ENCODE measurements around the gene HTATIP2. TPM values are rescaled to one million over a fixed set of nuclear protein-coding genes. Genes with fewer than 3 reads are reported as not detected.

HTATIP2 gene
- polyA plus RNA-seq (0.46 TPM in 1 of 2 replicates, not detected in the other), polyA minus RNA-seq (not detected in 2 replicates)

DNA sequence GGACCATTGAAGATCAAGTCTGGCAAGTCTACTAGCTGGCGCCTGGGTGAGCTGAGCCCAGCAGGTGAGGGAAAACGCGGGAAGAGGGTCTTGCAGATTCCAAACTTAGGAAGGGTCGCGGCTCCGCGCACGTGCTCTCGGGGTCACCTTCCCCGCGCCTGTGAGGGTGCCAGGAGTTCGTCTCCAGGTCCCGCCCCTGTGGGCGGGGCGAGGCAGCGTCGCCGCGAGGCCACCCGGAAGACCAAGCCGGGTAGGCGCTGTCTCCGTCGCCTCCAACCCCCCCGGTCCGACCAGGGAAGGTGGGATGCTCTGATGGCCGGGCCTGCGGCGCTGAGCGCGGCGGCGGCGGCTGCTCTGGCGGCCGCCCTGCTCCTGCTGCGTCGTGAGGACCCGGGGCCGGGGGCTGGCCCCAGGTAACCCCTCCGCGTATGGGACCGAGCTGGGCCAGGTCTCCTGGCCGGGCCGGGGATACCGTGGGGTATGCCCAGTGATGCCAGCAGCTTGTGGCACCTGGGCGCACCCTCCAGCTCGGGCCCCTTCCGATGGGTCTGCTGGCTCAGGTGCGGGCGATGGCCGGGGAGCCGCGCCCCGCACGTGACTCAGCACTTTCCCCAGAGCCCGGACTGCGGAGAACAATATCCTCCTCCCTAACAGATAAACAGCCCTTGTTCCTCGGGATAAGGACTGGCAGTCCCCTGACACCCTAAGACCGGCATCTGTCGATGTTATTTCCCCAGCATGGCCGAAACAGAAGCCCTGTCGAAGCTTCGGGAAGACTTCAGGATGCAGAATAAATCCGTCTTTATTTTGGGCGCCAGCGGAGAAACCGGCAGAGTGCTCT, at the start of gene HTATIP2:
Gene HTATIP2 (plus strand): TSS at position 215 of the 841 bp plus-strand sequence. CDS start 524 bp downstream, at position 739.
- no peaks in the 10 kb centered on the region for H3F3A ChIP-seq (ENCODE audit: insufficient read depth, low read length, poor library complexity, severe bottlenecking)
- H3K27me3 ChIP-seq (ENCODE audit: insufficient read depth, low read depth, low read length): peaks cover 42% of the 10 kb centered on the region
- peak within 1 kb of the TSS; percentile 9 for H3K9ac ChIP-seq (ENCODE audit: low read length)
- H3K4me2 ChIP-seq (ENCODE audit: low read length): no peak within 1 kb of the TSS
- H3K4me3 ChIP-seq (ENCODE audit: low read length): peak within 1 kb of the TSS; percentile 68
- TF ChIP-seq TAF1 (IDR thresholded peaks at IDR 0.05; ENCODE audit: low read depth) (no peak), MXI1 (conservative IDR thresholded peaks at IDR 0.05; ENCODE audit: poor library complexity, severe bottlenecking) (no peak), SMC3 (conservative IDR thresholded peaks at IDR 0.05; ENCODE audit: poor library complexity) (no peak), EZH2 (IDR thresholded peaks at IDR 0.05; ENCODE audit: borderline replicate concordance, insufficient read depth, low read length, poor library complexity, severe bottlenecking) (no peak), RAD21 (conservative IDR thresholded peaks at IDR 0.05) (no peak), POLR2AphosphoS5 (IDR thresholded peaks at IDR 0.05) (no peak), EP300 (conservative IDR thresholded peaks at IDR 0.05; ENCODE audit: poor library complexity, severe bottlenecking) (no peak)
- TF ChIP-seq, protein P1, sequence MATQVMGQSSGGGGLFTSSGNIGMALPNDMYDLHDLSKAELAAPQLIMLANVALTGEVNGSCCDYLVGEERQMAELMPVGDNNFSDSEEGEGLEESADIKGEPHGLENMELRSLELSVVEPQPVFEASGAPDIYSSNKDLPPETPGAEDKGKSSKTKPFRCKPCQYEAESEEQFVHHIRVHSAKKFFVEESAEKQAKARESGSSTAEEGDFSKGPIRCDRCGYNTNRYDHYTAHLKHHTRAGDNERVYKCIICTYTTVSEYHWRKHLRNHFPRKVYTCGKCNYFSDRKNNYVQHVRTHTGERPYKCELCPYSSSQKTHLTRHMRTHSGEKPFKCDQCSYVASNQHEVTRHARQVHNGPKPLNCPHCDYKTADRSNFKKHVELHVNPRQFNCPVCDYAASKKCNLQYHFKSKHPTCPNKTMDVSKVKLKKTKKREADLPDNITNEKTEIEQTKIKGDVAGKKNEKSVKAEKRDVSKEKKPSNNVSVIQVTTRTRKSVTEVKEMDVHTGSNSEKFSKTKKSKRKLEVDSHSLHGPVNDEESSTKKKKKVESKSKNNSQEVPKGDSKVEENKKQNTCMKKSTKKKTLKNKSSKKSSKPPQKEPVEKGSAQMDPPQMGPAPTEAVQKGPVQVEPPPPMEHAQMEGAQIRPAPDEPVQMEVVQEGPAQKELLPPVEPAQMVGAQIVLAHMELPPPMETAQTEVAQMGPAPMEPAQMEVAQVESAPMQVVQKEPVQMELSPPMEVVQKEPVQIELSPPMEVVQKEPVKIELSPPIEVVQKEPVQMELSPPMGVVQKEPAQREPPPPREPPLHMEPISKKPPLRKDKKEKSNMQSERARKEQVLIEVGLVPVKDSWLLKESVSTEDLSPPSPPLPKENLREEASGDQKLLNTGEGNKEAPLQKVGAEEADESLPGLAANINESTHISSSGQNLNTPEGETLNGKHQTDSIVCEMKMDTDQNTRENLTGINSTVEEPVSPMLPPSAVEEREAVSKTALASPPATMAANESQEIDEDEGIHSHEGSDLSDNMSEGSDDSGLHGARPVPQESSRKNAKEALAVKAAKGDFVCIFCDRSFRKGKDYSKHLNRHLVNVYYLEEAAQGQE (IDR thresholded peaks at IDR 0.05; ENCODE audit: borderline replicate concordance): no peak
- TF ChIP-seq, protein P2, sequence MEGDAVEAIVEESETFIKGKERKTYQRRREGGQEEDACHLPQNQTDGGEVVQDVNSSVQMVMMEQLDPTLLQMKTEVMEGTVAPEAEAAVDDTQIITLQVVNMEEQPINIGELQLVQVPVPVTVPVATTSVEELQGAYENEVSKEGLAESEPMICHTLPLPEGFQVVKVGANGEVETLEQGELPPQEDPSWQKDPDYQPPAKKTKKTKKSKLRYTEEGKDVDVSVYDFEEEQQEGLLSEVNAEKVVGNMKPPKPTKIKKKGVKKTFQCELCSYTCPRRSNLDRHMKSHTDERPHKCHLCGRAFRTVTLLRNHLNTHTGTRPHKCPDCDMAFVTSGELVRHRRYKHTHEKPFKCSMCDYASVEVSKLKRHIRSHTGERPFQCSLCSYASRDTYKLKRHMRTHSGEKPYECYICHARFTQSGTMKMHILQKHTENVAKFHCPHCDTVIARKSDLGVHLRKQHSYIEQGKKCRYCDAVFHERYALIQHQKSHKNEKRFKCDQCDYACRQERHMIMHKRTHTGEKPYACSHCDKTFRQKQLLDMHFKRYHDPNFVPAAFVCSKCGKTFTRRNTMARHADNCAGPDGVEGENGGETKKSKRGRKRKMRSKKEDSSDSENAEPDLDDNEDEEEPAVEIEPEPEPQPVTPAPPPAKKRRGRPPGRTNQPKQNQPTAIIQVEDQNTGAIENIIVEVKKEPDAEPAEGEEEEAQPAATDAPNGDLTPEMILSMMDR (IDR thresholded peaks at IDR 0.05; ENCODE audit: poor library complexity, severe bottlenecking): no peak
- no peak within 1 kb of the TSS for H3K27ac ChIP-seq (ENCODE audit: low read length)
- H2AFZ ChIP-seq (ENCODE audit: low read depth, low read length): no peak within 1 kb of the TSS
- no peaks in the 10 kb centered on the region for H3K79me2 ChIP-seq (replicated peaks; ENCODE audit: insufficient read depth, low read length)
- H4K20me1 ChIP-seq (ENCODE audit: insufficient read depth): no peaks in the 10 kb centered on the region
- H3K36me3 ChIP-seq (ENCODE audit: insufficient read depth, low read length): no peaks in the 10 kb centered on the region
- H3K9me2 ChIP-seq (ENCODE audit: insufficient read depth, low read length): no peaks in the 10 kb centered on the region
- H3K9me3 ChIP-seq (ENCODE audit: low read length): no peaks in the 10 kb centered on the region

DNA sequence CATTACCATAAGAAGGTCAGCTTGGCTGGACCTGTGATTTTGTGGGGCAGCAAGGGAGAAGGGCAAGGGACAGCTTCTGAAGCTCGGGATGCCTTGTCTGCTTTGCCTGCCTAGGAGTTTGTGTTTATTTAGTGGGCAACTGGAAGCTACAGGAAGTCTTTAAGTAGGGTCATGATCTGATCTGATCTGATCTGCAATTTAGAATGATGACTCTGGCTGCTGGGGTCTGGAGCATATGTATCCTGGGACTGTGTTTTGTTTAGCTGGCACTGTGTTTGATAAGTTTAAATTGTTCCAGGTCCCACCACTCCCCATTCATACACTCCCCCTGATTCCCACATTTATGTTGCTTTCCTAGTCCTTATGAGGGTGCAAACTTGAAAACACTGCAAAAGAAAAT, 47.7 kb upstream of the HTATIP2 start:
- H3K36me3 ChIP-seq (ENCODE audit: insufficient read depth, low read length): no peaks in the 10 kb centered on the region
- no peaks in the 10 kb centered on the region for H3K79me2 ChIP-seq (replicated peaks; ENCODE audit: insufficient read depth, low read length)
- TF ChIP-seq EP300 (conservative IDR thresholded peaks at IDR 0.05; ENCODE audit: poor library complexity, severe bottlenecking): no peak
- TF ChIP-seq, protein P2 (IDR thresholded peaks at IDR 0.05; ENCODE audit: poor library complexity, severe bottlenecking): no peak
- TF ChIP-seq, protein P1 (IDR thresholded peaks at IDR 0.05; ENCODE audit: borderline replicate concordance): no peak
- TF ChIP-seq RAD21 (conservative IDR thresholded peaks at IDR 0.05): no peak
- TF ChIP-seq EZH2 (IDR thresholded peaks at IDR 0.05; ENCODE audit: borderline replicate concordance, insufficient read depth, low read length, poor library complexity, severe bottlenecking): no peak
- TF ChIP-seq MXI1 (conservative IDR thresholded peaks at IDR 0.05; ENCODE audit: poor library complexity, severe bottlenecking): no peak
- TF ChIP-seq POLR2AphosphoS5 (IDR thresholded peaks at IDR 0.05): no peak
- no peak for TF ChIP-seq SMC3 (conservative IDR thresholded peaks at IDR 0.05; ENCODE audit: poor library complexity)
- no peak for TF ChIP-seq TAF1 (IDR thresholded peaks at IDR 0.05; ENCODE audit: low read depth)
- no peak overlapping the region for H2AFZ ChIP-seq (ENCODE audit: low read depth, low read length)
- no peak overlapping the region for H3K4me3 ChIP-seq (ENCODE audit: low read length)
- no peak overlapping the region for H3K9ac ChIP-seq (ENCODE audit: low read length)
- no peaks in the 10 kb centered on the region for H3K9me2 ChIP-seq (ENCODE audit: insufficient read depth, low read length)
- H3K27me3 ChIP-seq (ENCODE audit: insufficient read depth, low read depth, low read length): peaks cover 79% of the 10 kb centered on the region
- no peak overlapping the region for H3K27ac ChIP-seq (ENCODE audit: low read length)
- no peaks in the 10 kb centered on the region for H4K20me1 ChIP-seq (ENCODE audit: insufficient read depth)
- no peaks in the 10 kb centered on the region for H3F3A ChIP-seq (ENCODE audit: insufficient read depth, low read length, poor library complexity, severe bottlenecking)
- H3K9me3 ChIP-seq (ENCODE audit: low read length): no peaks in the 10 kb centered on the region
- no peak overlapping the region for H3K4me2 ChIP-seq (ENCODE audit: low read length)
